Vagina (tissue), 2 donors: ENCODE measurements around the gene CUL9.

Source experiments
- POLR2AphosphoS5 ChIP-seq, 2 donors: sonication (generic); formaldehyde crosslinking; IDR thresholded peaks; one replicate each; pipeline ENCODE4 v1.9.0; 2017; ENCODE audit warnings: antibody characterized with exemption in 2 of 2, mild to moderate bottlenecking in 2 of 2, low read depth in 1 of 2; ENCODE audit not compliant: insufficient read depth in 1 of 2
- TF ChIP-seq, protein P1 (sequence below), 3 experiments: fragments of 450-650 bp in 2 of 3; fragments of 200-600 bp in 1 of 3; sonication (generic) in 1 of 3; IDR thresholded peaks; one replicate each; pipeline ENCODE4 v1.5.1; 2017 to 2019; ENCODE audit warnings: antibody characterized with exemption in 3 of 3, mild to moderate bottlenecking in 2 of 3, moderate library complexity in 2 of 3

DNA sequence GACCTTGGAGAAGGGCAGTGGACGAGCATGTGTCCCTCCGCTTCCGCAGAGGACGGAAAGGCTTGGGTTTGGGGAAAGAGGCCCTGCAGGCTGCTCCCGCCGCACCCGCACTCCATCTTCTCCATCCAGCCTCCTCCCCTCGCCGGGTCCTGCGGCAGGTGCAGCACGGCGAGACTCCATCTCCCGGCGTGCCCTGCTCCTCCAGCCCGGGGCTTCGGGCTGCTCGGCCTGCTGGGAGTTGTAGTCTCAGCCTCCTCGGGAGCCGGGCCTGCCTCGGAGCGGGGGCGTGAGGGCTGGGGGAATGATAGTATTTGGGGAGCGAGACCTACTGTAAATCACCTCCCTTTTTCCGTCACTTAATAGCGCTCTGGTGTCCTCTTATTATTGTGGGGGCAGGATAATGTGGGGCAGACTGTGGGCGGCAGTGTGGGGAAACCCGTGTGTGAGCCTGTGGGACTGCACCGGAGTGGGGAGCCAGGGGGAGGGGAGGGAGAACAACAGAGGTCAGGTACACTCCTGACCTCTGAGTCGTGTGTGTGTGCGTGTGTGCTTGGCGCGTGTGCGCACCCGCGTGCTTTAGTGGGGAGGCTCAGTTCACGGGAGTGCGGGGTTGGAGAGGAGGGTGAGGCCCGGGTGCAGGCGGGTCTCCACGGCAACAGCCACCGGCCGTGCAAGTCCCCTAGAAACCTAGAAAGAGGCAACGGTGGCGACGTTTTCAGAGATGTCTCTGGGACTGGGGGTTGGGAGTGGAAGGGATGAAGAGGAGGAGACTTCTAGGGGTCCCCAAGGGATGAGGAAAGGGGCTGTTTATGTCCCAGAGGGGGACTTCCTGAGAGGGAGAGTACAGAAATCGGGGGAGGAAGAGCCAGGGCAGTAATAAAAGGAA lies 65.4 kb downstream of the CUL9 start:
- TF ChIP-seq, protein P1, sequence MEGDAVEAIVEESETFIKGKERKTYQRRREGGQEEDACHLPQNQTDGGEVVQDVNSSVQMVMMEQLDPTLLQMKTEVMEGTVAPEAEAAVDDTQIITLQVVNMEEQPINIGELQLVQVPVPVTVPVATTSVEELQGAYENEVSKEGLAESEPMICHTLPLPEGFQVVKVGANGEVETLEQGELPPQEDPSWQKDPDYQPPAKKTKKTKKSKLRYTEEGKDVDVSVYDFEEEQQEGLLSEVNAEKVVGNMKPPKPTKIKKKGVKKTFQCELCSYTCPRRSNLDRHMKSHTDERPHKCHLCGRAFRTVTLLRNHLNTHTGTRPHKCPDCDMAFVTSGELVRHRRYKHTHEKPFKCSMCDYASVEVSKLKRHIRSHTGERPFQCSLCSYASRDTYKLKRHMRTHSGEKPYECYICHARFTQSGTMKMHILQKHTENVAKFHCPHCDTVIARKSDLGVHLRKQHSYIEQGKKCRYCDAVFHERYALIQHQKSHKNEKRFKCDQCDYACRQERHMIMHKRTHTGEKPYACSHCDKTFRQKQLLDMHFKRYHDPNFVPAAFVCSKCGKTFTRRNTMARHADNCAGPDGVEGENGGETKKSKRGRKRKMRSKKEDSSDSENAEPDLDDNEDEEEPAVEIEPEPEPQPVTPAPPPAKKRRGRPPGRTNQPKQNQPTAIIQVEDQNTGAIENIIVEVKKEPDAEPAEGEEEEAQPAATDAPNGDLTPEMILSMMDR (IDR thresholded peaks at IDR 0.05) = no peak
- no peak for TF ChIP-seq POLR2AphosphoS5 (IDR thresholded peaks at IDR 0.05; ENCODE audit: insufficient read depth in 1 of 2, low read depth in 1 of 2)
